NCI-H774 (cell line): ENCODE results near the gene FAM50B.

Source experiments
- DNase-seq: peaks from one replicate; lab custom pipeline; 2025; lab: John Stamatoyannopoulos, UW

Gene FAM50B, protein sequence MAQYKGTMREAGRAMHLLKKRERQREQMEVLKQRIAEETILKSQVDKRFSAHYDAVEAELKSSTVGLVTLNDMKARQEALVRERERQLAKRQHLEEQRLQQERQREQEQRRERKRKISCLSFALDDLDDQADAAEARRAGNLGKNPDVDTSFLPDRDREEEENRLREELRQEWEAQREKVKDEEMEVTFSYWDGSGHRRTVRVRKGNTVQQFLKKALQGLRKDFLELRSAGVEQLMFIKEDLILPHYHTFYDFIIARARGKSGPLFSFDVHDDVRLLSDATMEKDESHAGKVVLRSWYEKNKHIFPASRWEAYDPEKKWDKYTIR

DNA sequence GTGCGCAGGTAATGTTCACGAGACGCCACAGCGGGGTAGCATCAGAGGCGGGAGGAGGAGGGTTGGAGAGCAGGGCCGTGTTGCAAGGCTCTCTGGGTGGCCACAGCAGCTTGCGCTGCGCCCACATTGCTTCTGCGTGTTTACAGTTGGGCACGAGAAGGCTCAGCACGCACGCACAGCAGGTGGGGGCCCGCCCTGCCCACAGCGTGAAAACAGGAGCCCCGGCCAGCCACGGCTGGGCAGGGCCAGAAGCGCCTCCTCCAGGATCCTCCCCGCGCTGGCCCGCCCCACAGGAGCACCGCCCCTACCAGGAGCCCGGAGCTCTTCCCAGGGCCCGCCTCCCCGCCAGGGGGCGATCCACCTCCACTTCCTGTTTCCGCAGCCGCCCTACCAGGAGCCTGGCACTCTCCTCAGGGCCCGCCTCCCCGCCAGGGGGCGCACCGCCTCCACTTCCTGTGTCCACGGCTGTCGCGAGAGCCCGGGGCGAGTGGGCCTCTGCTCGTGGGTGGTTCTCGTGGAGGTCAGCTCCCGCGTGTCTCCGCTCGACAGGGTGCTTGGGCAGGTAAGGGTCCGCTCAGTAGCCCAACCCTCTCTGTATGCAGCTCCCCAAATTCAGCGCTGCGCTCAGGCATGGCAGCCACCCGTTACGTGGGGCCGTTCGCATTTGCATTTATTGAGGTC lies at the start of gene FAM50B:
TSS of gene FAM50B (plus strand) at position 449 of the 681 bp plus-strand sequence. CDS start 439 bp downstream, outside the sequence.
- DNase-seq = peak; percentile 84

DNA sequence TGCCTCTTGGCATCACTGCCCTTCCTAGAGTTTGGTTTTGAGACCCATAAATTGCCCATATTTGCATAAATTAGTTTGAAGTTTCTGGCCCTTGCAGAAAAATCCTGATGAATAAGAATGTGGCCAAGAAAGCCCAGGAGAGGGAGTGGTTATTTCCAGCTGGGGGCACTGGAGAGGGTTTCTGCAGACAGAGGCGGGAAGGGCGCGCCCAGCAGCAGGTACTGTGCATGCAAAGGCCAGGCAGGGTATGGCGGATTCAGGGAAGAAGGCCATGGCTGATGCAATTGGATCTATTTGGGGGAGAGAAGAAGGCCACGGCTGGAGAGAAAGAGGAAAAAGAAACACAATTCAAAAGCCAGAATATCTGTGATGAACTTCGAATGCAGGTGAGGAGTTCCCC lies 49.5 kb upstream of the FAM50B start:
- no peak for DNase-seq

DNA sequence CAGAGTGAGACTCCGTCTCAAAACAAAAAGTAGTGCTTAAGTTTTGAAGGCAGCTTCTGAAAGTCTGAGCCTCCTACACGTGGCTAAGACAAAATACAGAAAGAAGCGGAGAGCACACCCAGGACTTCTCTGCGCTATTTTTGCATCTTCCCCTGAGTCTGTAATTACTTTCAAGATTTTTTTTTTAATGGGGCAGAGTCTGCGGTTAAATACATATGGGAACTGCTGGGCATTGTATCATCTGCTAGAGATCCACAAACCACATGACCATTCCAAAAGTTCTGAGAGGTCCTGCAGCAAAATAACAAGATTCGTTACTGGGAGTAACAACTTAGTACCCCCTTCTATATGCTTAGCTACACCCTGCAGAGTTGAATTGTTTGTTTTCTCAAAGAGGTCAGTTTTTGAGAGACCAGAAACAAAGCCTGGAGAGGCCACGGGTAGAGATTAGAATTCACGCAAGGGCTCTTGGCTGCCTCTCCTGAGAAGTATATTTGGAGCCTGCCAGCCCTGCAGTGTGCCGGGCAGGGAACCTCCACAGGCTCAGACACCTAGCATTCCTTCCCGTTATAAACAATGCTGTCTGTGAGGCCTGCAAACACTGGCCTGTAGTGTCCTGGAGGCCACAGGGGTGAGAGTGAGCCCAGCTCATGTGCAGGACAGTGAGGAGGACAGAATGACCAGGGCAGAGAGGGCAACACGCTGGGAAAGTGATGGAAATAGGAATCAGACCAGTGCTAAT lies 48.2 kb upstream of the FAM50B start:
- no peak for DNase-seq

- DNase-seq = no peak
Measured at GRCh38 chr6:3801960-3802359, 47.2 kb upstream of the FAM50B start.

GRCh38 chr6:3803627-3804468 lies 45.3 kb upstream of the FAM50B start:
- no peak for DNase-seq

GRCh38 chr6:3804964-3805363 lies 44.2 kb upstream of the FAM50B start:
- no peak for DNase-seq

- DNase-seq = no peak
Measured at GRCh38 chr6:3805448-3806123, 43.6 kb upstream of the FAM50B start.

DNA sequence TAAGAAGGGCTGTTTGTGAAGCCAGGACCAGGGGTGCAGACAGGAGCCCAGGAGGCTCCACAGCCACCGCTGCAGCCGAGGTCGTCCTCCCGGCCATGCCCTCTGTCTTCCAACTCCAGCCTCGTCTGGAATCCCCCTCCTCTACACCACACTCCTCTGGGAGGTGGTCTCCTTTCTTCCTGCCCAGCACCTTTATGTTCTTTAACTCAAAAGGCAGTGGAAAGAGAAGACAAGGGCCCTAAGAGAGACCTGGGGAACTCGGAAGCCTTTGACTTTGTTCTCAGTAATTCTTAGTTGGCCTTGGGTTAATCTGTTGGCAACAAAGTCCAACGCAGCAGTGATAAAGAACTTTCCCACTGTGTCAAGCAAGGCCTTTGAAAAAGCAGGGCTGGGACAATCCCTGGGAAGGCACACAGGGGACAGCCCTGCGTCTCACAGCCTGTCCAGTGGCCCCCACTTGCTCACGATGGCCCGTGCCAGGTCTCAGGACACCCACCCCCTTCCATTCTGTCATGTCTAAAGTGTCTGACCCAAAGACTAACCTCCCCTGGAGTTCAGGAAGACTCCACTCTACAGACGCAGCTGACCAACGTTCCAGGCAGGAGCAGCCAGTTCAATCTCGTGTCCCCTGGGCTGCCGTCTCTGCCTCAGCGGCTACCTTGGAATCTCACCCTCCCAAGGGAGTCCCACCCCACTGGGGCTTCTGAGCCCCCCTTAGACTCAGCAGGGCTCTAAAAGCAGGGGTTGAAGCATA lies 42.8 kb upstream of the FAM50B start:
- no peak for DNase-seq

- no peak for DNase-seq
Measured at GRCh38 chr6:3808199-3808598, 41.0 kb upstream of the FAM50B start.

GRCh38 chr6:3808759-3809514 lies 40.2 kb upstream of the FAM50B start:
- DNase-seq = no peak

- no peak for DNase-seq
Measured at GRCh38 chr6:3809515-3809891, 39.7 kb upstream of the FAM50B start.

GRCh38 chr6:3809982-3810381 lies 39.2 kb upstream of the FAM50B start:
- no peak for DNase-seq

DNA sequence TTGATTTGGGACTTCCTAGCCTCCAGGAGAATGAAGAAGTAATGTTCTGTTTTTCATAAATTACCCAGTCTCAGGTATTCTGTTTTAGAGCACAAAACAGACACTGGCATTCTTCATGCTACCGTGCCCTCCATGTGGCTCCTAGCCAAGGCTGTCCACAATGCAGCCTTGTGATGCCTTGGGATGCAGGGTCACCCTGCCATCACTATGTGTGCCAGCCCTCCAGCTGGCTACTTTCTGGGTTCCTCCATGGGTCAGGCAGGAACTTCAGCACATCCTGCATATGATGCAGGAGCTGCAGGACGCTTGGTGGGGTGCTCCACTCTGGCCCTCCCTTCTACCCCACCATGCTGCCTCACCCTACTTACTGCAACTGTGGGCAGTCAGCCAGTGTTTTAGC lies 38.0 kb upstream of the FAM50B start:
- DNase-seq = no peak

DNA sequence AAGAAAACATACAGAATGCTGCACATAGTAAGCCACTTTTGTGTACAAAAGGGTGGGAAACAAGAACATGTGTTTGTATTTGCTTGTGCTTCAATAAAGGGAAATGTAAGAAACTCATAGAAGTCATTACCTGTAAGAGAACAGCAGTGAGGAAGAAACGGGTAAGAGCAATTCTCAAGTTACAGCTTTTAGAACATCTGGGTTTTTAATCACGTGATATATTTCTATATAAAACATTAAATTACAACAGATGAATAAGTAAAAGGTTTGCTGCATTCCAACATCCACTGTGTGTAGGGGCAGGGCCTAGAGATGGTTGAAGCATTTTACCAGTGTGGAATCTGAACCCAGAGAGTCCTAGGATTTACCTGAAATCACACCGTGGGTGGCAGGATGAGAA lies 36.6 kb upstream of the FAM50B start:
- no peak for DNase-seq

DNA sequence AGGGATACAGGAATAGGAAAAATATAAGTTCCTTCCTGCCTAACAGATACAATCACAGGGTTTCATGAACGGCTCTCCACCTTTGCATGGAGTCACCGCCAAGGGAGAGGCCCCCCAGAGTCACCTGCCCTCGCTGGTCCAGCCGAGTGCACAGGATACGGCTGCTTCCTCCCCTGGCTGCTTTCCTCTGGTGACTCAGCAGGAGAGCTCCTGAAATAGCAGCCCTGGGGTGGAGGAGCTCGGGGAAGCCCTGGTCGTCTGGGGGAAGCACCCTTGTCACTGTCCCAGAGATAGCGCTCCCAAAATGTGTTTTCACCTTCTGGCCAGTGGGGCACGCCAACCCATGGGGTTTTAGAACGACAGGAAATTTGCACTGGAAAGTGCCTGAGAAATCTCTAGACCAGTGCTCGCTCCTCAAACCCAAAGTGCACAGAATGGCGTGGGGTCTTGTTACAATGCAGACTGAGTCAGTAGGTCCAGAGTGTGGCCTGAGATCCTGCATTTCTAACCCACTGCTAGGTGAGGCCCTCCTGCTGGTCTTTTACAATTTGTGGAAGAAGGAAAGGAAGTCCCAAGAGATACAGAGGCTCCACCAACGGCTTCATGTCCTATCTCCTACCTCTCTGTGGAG lies 35.9 kb upstream of the FAM50B start:
- no peak for DNase-seq

- DNase-seq = no peak
Measured at GRCh38 chr6:3813918-3814317, 35.3 kb upstream of the FAM50B start.

DNA sequence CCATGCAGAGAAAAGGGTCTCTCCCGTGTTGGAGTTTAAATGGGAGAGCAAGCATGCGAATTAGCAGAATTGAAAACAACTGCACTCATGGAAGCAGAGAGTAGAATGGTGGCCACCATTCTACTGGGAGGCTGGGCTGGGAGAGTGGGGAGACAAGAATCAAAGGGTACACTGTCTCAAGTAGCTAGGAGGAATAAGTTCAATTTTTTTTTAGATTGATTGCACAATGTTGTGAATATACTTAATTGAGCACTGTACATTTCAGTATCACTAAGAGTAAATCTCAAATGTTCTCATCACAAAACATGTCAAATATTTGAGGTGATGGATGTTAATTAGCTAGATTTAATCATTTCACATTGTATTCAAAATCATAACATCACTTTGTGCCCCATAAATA lies 34.6 kb upstream of the FAM50B start:
- DNase-seq = no peak

DNA sequence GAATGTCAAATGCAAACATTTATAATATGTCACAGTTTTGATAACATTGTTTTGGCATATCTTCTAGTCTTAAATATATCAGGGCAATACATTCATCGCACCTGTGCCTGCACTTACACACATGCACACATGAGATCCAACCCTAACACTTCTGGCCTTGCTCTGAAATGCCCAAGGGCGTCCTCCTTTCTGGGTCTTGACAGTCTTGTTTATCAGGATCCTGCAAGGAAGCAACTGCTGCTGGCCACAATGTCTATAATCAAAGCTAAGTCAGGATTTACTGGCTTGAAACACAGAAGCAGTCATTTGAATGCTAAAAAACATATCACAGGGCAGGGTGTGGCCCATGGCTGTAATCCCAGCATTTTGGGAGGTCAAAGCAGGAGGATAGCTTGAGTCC lies 32.9 kb upstream of the FAM50B start:
- DNase-seq = no peak
